Raji (cell line): Measurements from ENCODE around the gene C7orf57.

Experiments used
- POLR2A ChIP-seq: IDR thresholded peaks from 2 replicates; pipeline ENCODE4 v1.6.1; 2011; ENCODE audit warnings: low read depth, low read length, control low read depth; ENCODE audit not compliant: insufficient read depth

The C7orf57 gene

DNA sequence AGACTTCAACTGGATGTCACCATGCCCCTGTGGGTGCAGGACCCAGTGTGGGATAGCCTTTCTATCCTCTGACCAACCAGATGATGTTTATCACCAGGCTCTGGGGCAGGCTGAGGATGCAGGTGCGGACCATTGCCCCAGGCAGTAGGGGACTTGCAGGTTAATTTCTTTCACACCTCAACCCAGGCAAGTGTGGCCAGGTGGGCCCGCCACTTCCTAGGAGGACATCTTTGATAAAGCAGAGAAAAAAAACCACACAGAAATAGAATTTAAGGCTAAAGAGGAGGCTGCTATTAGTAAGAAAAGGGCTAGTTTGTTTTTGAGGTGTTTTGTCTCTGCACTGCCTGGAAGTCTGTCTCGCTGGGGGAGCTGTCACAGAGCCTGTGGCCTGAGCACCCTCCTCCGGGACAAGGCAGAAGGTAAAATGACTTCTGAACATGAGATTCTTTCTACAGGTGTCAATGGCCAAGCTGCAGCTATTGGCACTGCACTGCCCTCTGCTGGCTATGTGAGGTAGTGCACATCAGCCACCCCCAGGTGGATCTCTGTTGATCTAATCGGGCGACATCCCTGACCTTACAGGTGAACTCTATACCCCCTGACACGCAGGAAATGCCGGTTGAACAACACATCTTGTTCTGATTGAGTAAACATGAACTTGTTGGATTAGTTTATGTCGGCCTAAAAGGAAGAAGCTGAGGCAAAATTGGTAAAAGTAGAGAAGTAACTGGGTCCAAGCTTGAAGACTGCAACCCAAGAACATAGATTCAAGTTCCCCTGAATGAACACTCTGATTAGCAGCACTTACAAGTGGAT is 74.7 kb downstream of the C7orf57 start:
- TF ChIP-seq POLR2A: no peak

DNA sequence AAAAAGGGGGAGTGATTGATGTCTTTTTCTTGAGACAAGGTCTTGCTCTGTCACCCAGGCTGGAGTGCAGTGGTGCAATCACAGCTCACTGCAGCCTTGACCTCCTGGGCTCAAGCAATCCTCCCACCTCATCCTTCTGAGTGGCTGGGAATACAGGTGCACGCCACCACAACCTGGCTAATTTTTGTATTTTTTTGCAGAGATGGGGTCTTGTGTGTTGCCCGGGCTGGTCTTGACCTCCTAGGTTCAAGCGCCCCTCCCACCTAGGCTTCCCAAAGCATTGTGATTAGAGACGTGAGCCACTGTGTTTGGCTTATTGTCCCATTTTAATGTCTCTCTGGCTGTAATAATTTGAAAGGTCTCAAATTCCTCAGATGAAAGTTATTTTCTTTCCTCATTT is 75.5 kb downstream of the C7orf57 start:
- no peak for TF ChIP-seq POLR2A
